K562 (cell line): ENCODE data around the gene ASGR1. TPM values are rescaled to one million over a fixed set of nuclear protein-coding genes. Genes with fewer than 3 reads are reported as not detected.

Experiments
- ATAC-seq: fragments of 200-7000 bp; cut with Tn5 transposase; 3 replicates; pipeline ENCODE4 v1.9.1; 2020; ENCODE audit warnings: moderate library complexity
- BruUV-seq: library from RNA; stranded (reverse); fragments of 400-500 nt; replicated peaks from 2 replicates; lab custom pipeline; 2021; lab: Mats Ljungman, UMichigan
- CTCF ChIA-PET: fragments of 300-600 bp; formaldehyde crosslinking; extraction: SDS; loops from one replicate; lab custom pipeline; 2021; ENCODE audit warnings: low intra/inter-chr PET ratio; lab: Yijun Ruan, JAX
- POLR2A ChIA-PET: fragments of 300-600, 350-650 bp; sonication (Branson Sonifier 250); formaldehyde crosslinking; extraction: SDS; loops from one replicate; lab custom pipeline; 2021; ENCODE audit warnings: antibody characterized with exemption, inconsistent platforms; lab: Yijun Ruan, JAX
- DNase-seq, 4 experiments: peaks; one replicate each; pipeline versions ENCODE4 v3.0.0 to v3.0.0-alpha.2; 2011 to 2018; ENCODE audit warnings: low spot score in 3 of 4, mixed read lengths in 3 of 4; ENCODE audit errors: extremely low read depth in 1 of 4
- FAIRE-seq: peaks from 2 replicates; lab custom pipeline; 2011; peaks lifted over from hg19 to GRCh38; lab: Jason Lieb, UNC
- H2AFZ ChIP-seq: 2 replicates; pipeline ENCODE4 v1.6.0; 2011; ENCODE audit warnings: low read depth, low read length, control low read depth, inconsistent platforms
- H3K27ac ChIP-seq: fragments of 200-600 bp; 3 replicates; pipeline ENCODE4 v1.8.0; 2011; ENCODE audit warnings: low read depth, mild to moderate bottlenecking, control low read depth, inconsistent platforms, low read length, moderate library complexity, mixed read lengths; ENCODE audit errors: extremely low read depth
- H3K27me3 ChIP-seq, 2 experiments: fragments of 300-600 bp in 1 of 2; 2 replicates in 1 of 2; 3 replicates in 1 of 2; pipeline versions ENCODE4 v1.6.0 to v1.8.0; 2011; ENCODE audit warnings: inconsistent platforms in 2 of 2, low read length in 2 of 2, mild to moderate bottlenecking in 1 of 2, mixed read lengths in 1 of 2, moderate library complexity in 1 of 2; ENCODE audit not compliant: control insufficient read depth in 2 of 2, insufficient read depth in 2 of 2
- H3K36me3 ChIP-seq: fragments of 300-600 bp; 3 replicates; pipeline ENCODE4 v1.8.0; 2011; ENCODE audit warnings: mild to moderate bottlenecking, low read length, inconsistent platforms; ENCODE audit not compliant: control insufficient read depth, insufficient read depth
- H3K4me1 ChIP-seq, 2 experiments: fragments of 200-600 bp in 1 of 2; replicated peaks in 1 of 2; 2 replicates in 1 of 2; 3 replicates in 1 of 2; pipeline versions ENCODE4 v1.5.1 to v1.8.0; 2011; ENCODE audit warnings: inconsistent platforms in 2 of 2, low read length in 2 of 2, mild to moderate bottlenecking in 1 of 2, mixed read lengths in 1 of 2, moderate library complexity in 1 of 2; ENCODE audit not compliant: control insufficient read depth in 2 of 2, insufficient read depth in 2 of 2
- H3K4me2 ChIP-seq: 2 replicates; pipeline ENCODE4 v1.6.1; 2011; ENCODE audit warnings: low read length, control low read depth, inconsistent platforms, mixed read lengths; ENCODE audit not compliant: insufficient read depth
- H3K4me3 ChIP-seq: fragments of 200-600 bp; sonication (generic), shearing (Covaris generic); 2 replicates; pipeline ENCODE4 v1.5.1; 2016; ENCODE audit warnings: control low read depth, inconsistent platforms
- H3K79me2 ChIP-seq: fragments of 200-600 bp; 3 replicates; pipeline ENCODE4 v1.8.0; 2011; ENCODE audit warnings: low read length, inconsistent platforms; ENCODE audit not compliant: control insufficient read depth, insufficient read depth
- H3K9ac ChIP-seq, 2 experiments: 2 replicates each; pipeline versions ENCODE4 v1.6.0 to v1.6.1; 2011; ENCODE audit warnings: low read depth in 2 of 2, low read length in 2 of 2, control low read depth in 1 of 2, inconsistent platforms in 1 of 2, mild to moderate bottlenecking in 1 of 2, mixed read lengths in 1 of 2; ENCODE audit not compliant: insufficient read depth in 1 of 2
- H3K9me1 ChIP-seq: one replicate; pipeline ENCODE4 v1.6.0; 2011; ENCODE audit warnings: inconsistent platforms, mild to moderate bottlenecking, low read length, moderate library complexity; ENCODE audit not compliant: control insufficient read depth, insufficient read depth
- H3K9me3 ChIP-seq: replicated peaks from 2 replicates; pipeline ENCODE4 v1.5.1; 2011; ENCODE audit warnings: low read depth, low read length, inconsistent platforms; ENCODE audit not compliant: control insufficient read depth, insufficient read depth
- H4K20me1 ChIP-seq: replicated peaks from 2 replicates; pipeline ENCODE4 v1.6.1; 2011; ENCODE audit warnings: low read length, inconsistent platforms, mixed read lengths; ENCODE audit not compliant: control insufficient read depth, insufficient read depth
- BCOR ChIP-seq: fragments of 450-650 bp; IDR thresholded peaks from 2 replicates; pipeline ENCODE4 v1.6.1; 2016
- MAZ ChIP-seq, 2 experiments: fragments of 450-650 bp in 1 of 2; sonication (generic) in 1 of 2; formaldehyde crosslinking; IDR thresholded peaks in 1 of 2; conservative IDR thresholded peaks in 1 of 2; 2 replicates each; pipeline versions ENCODE4 v1.4.0 to v1.5.0; 2020; ENCODE audit warnings: mild to moderate bottlenecking in 1 of 2, missing genetic modification reagents in 1 of 2
- MBD2 ChIP-seq: sonication (generic); IDR thresholded peaks from 2 replicates; pipeline ENCODE4 v1.6.1; 2016; ENCODE audit warnings: low read depth, borderline replicate concordance
- NR2C1 ChIP-seq, 2 experiments: fragments of 450-650 bp; IDR thresholded peaks; 2 replicates each; pipeline ENCODE4 v1.6.1; 2017; ENCODE audit warnings: mild to moderate bottlenecking in 2 of 2, antibody characterized with exemption in 1 of 2, inconsistent platforms in 1 of 2, missing compliant biosample characterization in 1 of 2, missing genetic modification characterization in 1 of 2
- STAT5A ChIP-seq: IDR thresholded peaks from 2 replicates; pipeline ENCODE4 v1.6.1; 2012; ENCODE audit warnings: low read length, inconsistent platforms, borderline replicate concordance
- ZFP36 ChIP-seq: fragments of 150-350 bp; IDR thresholded peaks from 2 replicates; pipeline ENCODE4 v1.6.1; 2018; ENCODE audit warnings: low read length, low read depth; ENCODE audit not compliant: partially characterized antibody
- ZNF263 ChIP-seq: sonication (generic); formaldehyde crosslinking; IDR thresholded peaks from 2 replicates; pipeline ENCODE4 v1.8.0; 2022; ENCODE audit warnings: mild to moderate bottlenecking, missing genetic modification reagents, borderline replicate concordance
- WGBS: fragments of 100-300 bp; shearing (Covaris generic); methylation state at CpG from one replicate; pipeline ENCODE4 v1.1.6; 2016; ENCODE audit warnings: low coverage, mixed read lengths; ENCODE audit not compliant: insufficient coverage; ENCODE audit errors: missing lambda C conversion rate; 5-methylcytosine and 5-hydroxymethylcytosine counted together
- in situ Hi-C: fragments of 300-500 bp; cut with MboI; formaldehyde crosslinking; loops from 4 replicates; pipeline ENCODE4 v1.15.0; 2018; ENCODE audit warnings: inconsistent platforms, mixed read lengths
- intact Hi-C: fragments of 100-400 bp; cut with micrococcal nuclease; formaldehyde crosslinking; loops from 2 replicates; pipeline ENCODE4 v1.14.2; 2022
- polyA plus RNA-seq, 8 experiments: library from polyadenylated mRNA; depleted of rRNA in 4 of 8; stranded (reverse) in 5 of 8; unstranded in 3 of 8; fragments of >200 nt; fragmentation: Nextera tagmentation in 2 of 8; fragmentation: Illumina TruSeq in 1 of 8; extraction: Ambion mirVana in 2 of 8; extraction: Trizol in 1 of 8; gene quantifications; 2 replicates each; pipeline versions ENCODE4 v1.2.1 to v1.2.3, GENCODE V29; 2011 to 2014; ENCODE audit warnings: inconsistent platforms in 1 of 8, missing spikeins in 1 of 8
- total RNA-seq, 7 experiments: library from RNA; depleted of rRNA in 6 of 7; stranded (reverse); fragments of >200 nt in 6 of 7; fragmentation: Illumina TruSeq in 2 of 7; extraction: Trizol in 2 of 7; gene quantifications; 2 replicates each; pipeline versions ENCODE4 v1.2.1 to v1.2.3, GENCODE V29; 2011 to 2021; ENCODE audit warnings: low replicate concordance in 1 of 7
- TF ChIP-seq, protein P1 (sequence below), 3 experiments: fragments of 200-800 bp in 1 of 3; fragments of 250-450 bp in 1 of 3; fragments of 450-650 bp in 1 of 3; sonication (Bioruptor Pico) in 1 of 3; sonication (Bioruptor generic) in 1 of 3; formaldehyde crosslinking in 1 of 3; IDR thresholded peaks; 2 replicates each; pipeline versions ENCODE4 v1.6.1 to v1.8.0; 2016 to 2022; ENCODE audit warnings: mild to moderate bottlenecking in 2 of 3, missing genetic modification characterization in 2 of 3, missing compliant biosample characterization in 1 of 3, moderate library complexity in 1 of 3

ASGR1 gene
- total and polyA plus RNA-seq, 9 of the 15 experiments (the other 6 are each of a cell fraction or from before 2014, with no cell fraction given): 0.11 to 1.0 (median 0.64) TPM; not detected in 2

DNA sequence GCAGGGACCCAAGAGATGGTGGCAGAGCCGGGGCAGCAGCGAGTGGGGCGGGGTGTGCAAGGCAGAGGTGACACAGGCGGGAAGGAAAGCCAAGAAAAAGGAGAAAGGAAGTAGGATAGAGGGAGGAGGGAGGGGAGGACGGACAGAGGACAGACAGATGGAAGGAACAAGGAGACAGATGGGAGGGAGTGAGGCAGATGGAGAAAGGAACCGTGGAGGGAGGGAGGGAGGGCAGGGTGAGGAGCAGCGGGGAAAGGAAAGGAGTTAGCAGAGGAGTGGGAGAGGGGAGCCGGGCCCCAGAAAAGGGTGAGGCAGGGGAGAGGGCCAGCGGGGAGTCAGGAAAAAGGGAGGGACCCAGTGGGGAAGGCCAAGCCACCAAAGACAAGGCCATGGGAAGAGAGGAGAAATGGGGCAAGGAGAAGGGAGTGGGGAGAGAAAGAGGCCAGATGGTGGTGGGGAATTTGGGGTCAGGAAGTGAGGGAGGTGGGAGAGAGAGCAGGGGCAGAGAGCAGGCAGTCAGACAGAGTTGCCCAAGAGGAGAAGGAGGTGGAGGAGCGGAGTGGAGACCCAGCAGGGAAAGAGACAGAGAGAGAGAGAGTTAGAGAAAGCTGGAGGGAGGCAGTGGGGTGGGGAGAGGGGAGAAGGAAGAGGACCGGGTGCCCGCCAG is 13.2 kb upstream of the ASGR1 start:
- DNase-seq (no peak), ATAC-seq (no peak)
- TF ChIP-seq STAT5A: no peak
- TF ChIP-seq ZNF263 (CRISPR knock-in tag): peak; percentile 84
- TF ChIP-seq ZFP36: no peak
- TF ChIP-seq, all 486 proteins: peak for 1
- 63% methylated on average over 4 of the region's 12 CpGs for WGBS
- ChIA-PET CTCF (no interaction called here), POLR2A (no interaction called here)
- H3K36me3 ChIP-seq: peaks cover 21% of the 10 kb centered on the region; the same call in 1 of the 3 replicates
- in situ Hi-C loops: no loop called here
- H3K79me2 ChIP-seq: no peaks in the 10 kb centered on the region
- no peaks in the 10 kb centered on the region for H3K27me3 ChIP-seq
- intact Hi-C loops: no loop called here
- H3K4me3 ChIP-seq: no peak overlapping the region
- H3K9ac ChIP-seq: no peak overlapping the region
- no peaks in the 10 kb centered on the region for H3K9me3 ChIP-seq
- H4K20me1 ChIP-seq: no peaks in the 10 kb centered on the region
- H3K9me1 ChIP-seq: no peaks in the 10 kb centered on the region
- FAIRE-seq: no peak
- peaks cover 3 to 6% of the 10 kb centered on the region in 2 experiments; a peak in 3 of 5 replicates for H3K4me1 ChIP-seq
- BruUV-seq: no TSS peak
- H2AFZ ChIP-seq: no peak overlapping the region
- H3K27ac ChIP-seq: no peak overlapping the region
- no peak overlapping the region for H3K4me2 ChIP-seq

DNA sequence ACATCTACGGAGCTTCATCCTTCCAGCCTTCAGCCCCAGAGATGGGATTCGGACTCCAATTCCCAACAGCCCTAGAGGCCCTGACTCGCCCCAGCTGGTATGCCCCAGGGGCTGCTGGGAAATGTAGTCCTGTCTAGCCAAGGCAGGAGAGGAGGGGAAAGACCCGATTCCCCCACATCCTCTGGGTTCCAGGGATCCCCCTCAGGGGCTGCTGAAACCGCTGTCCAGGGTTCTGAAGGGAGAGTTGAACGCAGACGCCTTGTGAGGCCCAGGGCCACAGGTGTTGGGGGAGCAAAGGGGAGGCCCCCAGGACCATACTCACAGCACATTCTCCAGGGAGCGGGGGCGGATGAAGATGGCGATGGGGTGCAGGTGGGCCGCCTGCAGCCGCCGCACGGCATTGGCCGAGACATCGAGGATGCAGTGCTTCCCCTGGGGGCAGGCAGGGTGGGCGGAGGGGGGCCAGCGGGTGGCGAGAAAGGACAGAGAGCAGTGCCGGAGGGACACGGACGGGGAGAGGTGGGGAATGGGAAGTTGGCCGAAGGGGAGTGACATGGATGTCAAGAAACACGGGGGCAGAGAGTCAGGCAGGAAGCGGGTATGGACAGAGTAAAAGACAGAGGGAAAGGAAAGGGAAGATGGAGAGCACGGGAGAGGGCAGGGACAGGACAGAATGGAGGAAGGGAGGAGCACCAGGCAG is 12.6 kb upstream of the ASGR1 start:
- intact Hi-C loops: no loop called here
- Histone ChIP-seq H3K9me1 (no peaks in the 10 kb centered on the region), H3K27ac (no peak overlapping the region), H3K27me3 (no peaks in the 10 kb centered on the region), H3K9ac (no peak overlapping the region), H2AFZ (no peak overlapping the region), H3K9me3 (no peaks in the 10 kb centered on the region), H4K20me1 (no peaks in the 10 kb centered on the region), H3K4me1 (peaks cover 3 to 6% of the 10 kb centered on the region in 2 experiments; a peak in 3 of 5 replicates), H3K79me2 (no peaks in the 10 kb centered on the region), H3K4me2 (no peak overlapping the region), H3K4me3 (no peak overlapping the region), H3K36me3 (peaks cover 17% of the 10 kb centered on the region; the same call in 1 of the 3 replicates)
- DNase-seq (peak; percentile 37 to 47 (median 46)), FAIRE-seq (no peak), ATAC-seq (peak; percentile 93)
- ChIA-PET CTCF (no interaction called here), POLR2A (no interaction called here)
- 98% methylated on average over 6 of the region's 26 CpGs for WGBS
- BruUV-seq: no TSS peak
- in situ Hi-C loops: no loop called here
- TF ChIP-seq BCOR: no peak
- TF ChIP-seq MBD2: peak; percentile 91
- TF ChIP-seq MAZ (CRISPR knock-in tag; conservative IDR thresholded peaks at IDR 0.05 in 1 of 2, IDR thresholded peaks at IDR 0.05 in 1 of 2): no peak
- TF ChIP-seq NR2C1 (IDR thresholded peaks at IDR 0.05): 0 out of 2 replicates have a peak, but pooled peaks have one; percentile 37
- peak; percentile 84 for TF ChIP-seq NR2C1 (tag; IDR thresholded peaks at IDR 0.05)
- TF ChIP-seq, protein P1, sequence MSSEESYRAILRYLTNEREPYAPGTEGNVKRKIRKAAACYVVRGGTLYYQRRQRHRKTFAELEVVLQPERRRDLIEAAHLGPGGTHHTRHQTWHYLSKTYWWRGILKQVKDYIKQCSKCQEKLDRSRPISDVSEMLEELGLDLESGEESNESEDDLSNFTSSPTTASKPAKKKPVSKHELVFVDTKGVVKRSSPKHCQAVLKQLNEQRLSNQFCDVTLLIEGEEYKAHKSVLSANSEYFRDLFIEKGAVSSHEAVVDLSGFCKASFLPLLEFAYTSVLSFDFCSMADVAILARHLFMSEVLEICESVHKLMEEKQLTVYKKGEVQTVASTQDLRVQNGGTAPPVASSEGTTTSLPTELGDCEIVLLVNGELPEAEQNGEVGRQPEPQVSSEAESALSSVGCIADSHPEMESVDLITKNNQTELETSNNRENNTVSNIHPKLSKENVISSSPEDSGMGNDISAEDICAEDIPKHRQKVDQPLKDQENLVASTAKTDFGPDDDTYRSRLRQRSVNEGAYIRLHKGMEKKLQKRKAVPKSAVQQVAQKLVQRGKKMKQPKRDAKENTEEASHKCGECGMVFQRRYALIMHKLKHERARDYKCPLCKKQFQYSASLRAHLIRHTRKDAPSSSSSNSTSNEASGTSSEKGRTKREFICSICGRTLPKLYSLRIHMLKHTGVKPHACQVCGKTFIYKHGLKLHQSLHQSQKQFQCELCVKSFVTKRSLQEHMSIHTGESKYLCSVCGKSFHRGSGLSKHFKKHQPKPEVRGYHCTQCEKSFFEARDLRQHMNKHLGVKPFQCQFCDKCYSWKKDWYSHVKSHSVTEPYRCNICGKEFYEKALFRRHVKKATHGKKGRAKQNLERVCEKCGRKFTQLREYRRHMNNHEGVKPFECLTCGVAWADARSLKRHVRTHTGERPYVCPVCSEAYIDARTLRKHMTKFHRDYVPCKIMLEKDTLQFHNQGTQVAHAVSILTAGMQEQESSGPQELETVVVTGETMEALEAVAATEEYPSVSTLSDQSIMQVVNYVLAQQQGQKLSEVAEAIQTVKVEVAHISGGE (CRISPR knock-in tag; IDR thresholded peaks at IDR 0.05): 0 out of 6 replicates have a peak, but pooled peaks of 1 of the 3 experiments have one; percentile 28
